ENCODE results near the gene FAM118A. TPM values are rescaled to one million over a fixed set of nuclear protein-coding genes. Genes with fewer than 3 reads are reported as not detected.

Gene FAM118A
- total and polyA plus RNA-seq, 9 of the 15 experiments (the other 6 are each of a cell fraction or from before 2014, with no cell fraction given): 17.0 to 223 (median 59.4) TPM

DNA sequence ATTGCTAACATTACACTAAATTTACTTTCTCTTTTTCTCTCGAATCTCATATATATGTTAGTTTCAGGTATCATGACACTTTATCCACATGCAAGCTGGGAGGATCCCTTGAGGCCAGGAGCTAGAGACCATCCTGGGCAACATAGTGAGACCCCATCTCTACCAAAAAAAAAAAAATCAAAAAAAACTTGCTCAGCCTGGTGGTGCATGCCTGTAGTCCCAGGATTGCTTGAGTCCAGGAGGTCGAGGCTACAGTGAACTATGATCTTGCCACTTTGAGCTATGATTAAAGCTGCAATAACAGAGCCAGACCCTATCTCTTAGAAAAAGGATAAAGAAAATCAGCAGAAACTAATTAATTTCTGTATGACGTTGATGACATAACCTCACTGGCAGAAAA is 28.7 kb upstream of the FAM118A start:
- Histone ChIP-seq H3K27me3 (ENCODE audit: control insufficient read depth in 2 of 2, insufficient read depth in 2 of 2, low read length in 2 of 2) (peaks cover 0 to 13% of the 10 kb centered on the region in 2 experiments; a peak in 3 of 5 replicates), H3K9me1 (ENCODE audit: control insufficient read depth, insufficient read depth, low read length) (no peaks in the 10 kb centered on the region), H3K9ac (ENCODE audit: insufficient read depth in 1 of 2, low read depth in 2 of 2, low read length in 2 of 2) (no peak overlapping the region), H3K36me3 (ENCODE audit: control insufficient read depth, insufficient read depth, low read length) (no peaks in the 10 kb centered on the region), H3K4me1 (replicated peaks in 1 of 2; ENCODE audit: control insufficient read depth in 2 of 2, insufficient read depth in 2 of 2, low read length in 2 of 2) (peaks cover 0 to 7% of the 10 kb centered on the region in 2 experiments; a peak in 3 of 5 replicates), H3K4me3 (no peak overlapping the region), H2AFZ (ENCODE audit: low read depth, low read length) (no peak overlapping the region), H4K20me1 (replicated peaks; ENCODE audit: control insufficient read depth, insufficient read depth, low read length) (no peaks in the 10 kb centered on the region), H3K27ac (ENCODE audit: extremely low read depth, low read depth, low read length) (no peak overlapping the region), H3K4me2 (ENCODE audit: insufficient read depth, low read length) (no peak overlapping the region), H3K9me3 (replicated peaks; ENCODE audit: control insufficient read depth, insufficient read depth, low read depth, low read length) (no peaks in the 10 kb centered on the region), H3K79me2 (ENCODE audit: control insufficient read depth, insufficient read depth, low read length) (no peaks in the 10 kb centered on the region)
- CTCF ChIA-PET (ENCODE audit: low intra/inter-chr PET ratio): no interaction called here
- FAIRE-seq (no peak), ATAC-seq (no peak), DNase-seq (ENCODE audit: extremely low read depth in 1 of 4, low spot score in 3 of 4) (no peak)
- no TSS peak for BruUV-seq (replicated peaks)
- in situ Hi-C loops (cut with MboI): no loop called here
- POLR2A ChIA-PET: no interaction called here
- 0% methylated on average over 3 of the region's 3 CpGs for WGBS (ENCODE audit: insufficient coverage, low coverage, missing lambda C conversion rate)
- intact Hi-C loops (cut with micrococcal nuclease): no loop called here
- TF ChIP-seq AFF4 (CRISPR knock-in tag; IDR thresholded peaks at IDR 0.05) (no peak), SAFB2 (IDR thresholded peaks at IDR 0.05; ENCODE audit: borderline replicate concordance, low read depth, low read length, severe bottlenecking) (no peak), PRDM10 (IDR thresholded peaks at IDR 0.05; ENCODE audit: partially characterized antibody) (no peak), KLF13 (tag; IDR thresholded peaks at IDR 0.05; ENCODE audit: borderline replicate concordance, low read depth) (no peak), CHCHD3 (CRISPR knock-in tag; IDR thresholded peaks at IDR 0.05) (no peak), TBL1XR1 (IDR thresholded peaks at IDR 0.05; ENCODE audit: low read length in 2 of 2) (no peak), DEAF1 (CRISPR knock-in tag; IDR thresholded peaks at IDR 0.05) (no peak), ARID1B (IDR thresholded peaks at IDR 0.05) (no peak), GATA2 (CRISPR knock-in tag; IDR thresholded peaks at IDR 0.05) (no peak), KAT8 (IDR thresholded peaks at IDR 0.05; ENCODE audit: low read depth) (no peak), CREM (IDR thresholded peaks at IDR 0.05; ENCODE audit: low read depth) (no peak), SRSF9 (IDR thresholded peaks at IDR 0.05; ENCODE audit: borderline replicate concordance, low read depth, low read length) (no peak), ZBTB26 (CRISPR knock-in tag; IDR thresholded peaks at IDR 0.05) (no peak)

All from K562 (cell line).